Measurements from ENCODE around the gene ZNF425. TPM values are rescaled to one million over a fixed set of nuclear protein-coding genes. Genes with fewer than 3 reads are reported as not detected.
"Not testable (repeated sequence)": the region's sequence is repeated elsewhere in the genome, so short reads cannot be mapped to it uniquely, and the experiment has no call there.

ZNF425 gene
- total RNA-seq, 2 experiments from 2014 or later, result 0.57 TPM

- H3K36me3 Mint-ChIP-seq (ENCODE audit: low read depth), result peaks cover 3% of the 10 kb centered on the region
- H3K4me1 Mint-ChIP-seq (ENCODE audit: low read depth), result peaks cover 5% of the 10 kb centered on the region
- intact Hi-C loops (cut with micrococcal nuclease), result loop anchor here (5.0 kb wide), 1 partner anchor 806 kb away; no protein-coding TSS in a partner anchor
- DNase-seq, result peak; percentile 26
- H3K27me3 Mint-ChIP-seq (ENCODE audit: low read depth), result no peaks in the 10 kb centered on the region
- H3K9me3 Mint-ChIP-seq, result no peaks in the 10 kb centered on the region
- H3K4me3 Mint-ChIP-seq, result no peak overlapping the region
- CTCF ChIA-PET, result interaction anchor here (0.6 to 2.0 kb wide), 4 partner anchors 11 to 62 kb away, joined by 3 to 7 read pairs (median 4); no protein-coding TSS in a partner anchor
- H3K27ac Mint-ChIP-seq, result no peak overlapping the region
Observed at GRCh38 chr7:149067869-149068268, 58.3 kb downstream of the ZNF425 start.

- H3K4me3 Mint-ChIP-seq, result no peak overlapping the region
- peaks cover 8% of the 10 kb centered on the region for H3K4me1 Mint-ChIP-seq (ENCODE audit: low read depth)
- CTCF ChIA-PET, result no interaction called here
- H3K9me3 Mint-ChIP-seq, result no peaks in the 10 kb centered on the region
- no peaks in the 10 kb centered on the region for H3K27me3 Mint-ChIP-seq (ENCODE audit: low read depth)
- intact Hi-C loops (cut with micrococcal nuclease), result no loop called here
- DNase-seq, result no peak
- peaks cover 2% of the 10 kb centered on the region for H3K36me3 Mint-ChIP-seq (ENCODE audit: low read depth)
- no peak overlapping the region for H3K27ac Mint-ChIP-seq
Observed at GRCh38 chr7:149063476-149063875, 62.6 kb downstream of the ZNF425 start.

- intact Hi-C loops (cut with micrococcal nuclease); H3K9me3 Mint-ChIP-seq; H3K27me3 Mint-ChIP-seq (ENCODE audit: low read depth); H3K4me3 Mint-ChIP-seq; H3K27ac Mint-ChIP-seq; DNase-seq; H3K36me3 Mint-ChIP-seq (ENCODE audit: low read depth); H3K4me1 Mint-ChIP-seq (ENCODE audit: low read depth): not testable (repeated sequence)
- CTCF ChIA-PET, result interaction anchor here (0.6 kb wide), 1 partner anchor 681 kb away, joined by 3 read pairs; no protein-coding TSS in a partner anchor
Observed at GRCh38 chr7:149062217-149062899, 63.8 kb downstream of the ZNF425 start.

GRCh38 chr7:149060156-149060555 lies 66.0 kb downstream of the ZNF425 start:
- DNase-seq, result no peak
- Mint-ChIP-seq H3K27ac (no peak overlapping the region), H3K9me3 (no peaks in the 10 kb centered on the region), H3K27me3 (ENCODE audit: low read depth) (no peaks in the 10 kb centered on the region), H3K4me3 (no peak overlapping the region), H3K4me1 (ENCODE audit: low read depth) (peaks cover 6% of the 10 kb centered on the region), H3K36me3 (ENCODE audit: low read depth) (no peaks in the 10 kb centered on the region)
- intact Hi-C loops (cut with micrococcal nuclease), result no loop called here
- CTCF ChIA-PET, result interaction anchor here (1.1 kb wide), 1 partner anchor 55 kb away, joined by 3 read pairs; no protein-coding TSS in a partner anchor

GRCh38 chr7:149053885-149054284 lies 72.2 kb downstream of the ZNF425 start:
- no peak for DNase-seq
- Mint-ChIP-seq H3K36me3 (ENCODE audit: low read depth) (no peaks in the 10 kb centered on the region), H3K9me3 (no peaks in the 10 kb centered on the region), H3K4me3 (no peak overlapping the region), H3K4me1 (ENCODE audit: low read depth) (no peaks in the 10 kb centered on the region), H3K27ac (no peak overlapping the region), H3K27me3 (ENCODE audit: low read depth) (no peaks in the 10 kb centered on the region)
- intact Hi-C loops (cut with micrococcal nuclease), result no loop called here
- CTCF ChIA-PET, result interaction anchor here (0.6 to 0.7 kb wide), 2 partner anchors 90 to 320 kb away, joined by 3 read pairs; no protein-coding TSS in a partner anchor

- H3K27me3 Mint-ChIP-seq (ENCODE audit: low read depth), result no peaks in the 10 kb centered on the region
- CTCF ChIA-PET, result no interaction called here
- intact Hi-C loops (cut with micrococcal nuclease), result no loop called here
- no peaks in the 10 kb centered on the region for H3K36me3 Mint-ChIP-seq (ENCODE audit: low read depth)
- H3K4me1 Mint-ChIP-seq (ENCODE audit: low read depth), result no peaks in the 10 kb centered on the region
- H3K27ac Mint-ChIP-seq, result no peak overlapping the region
- no peak overlapping the region for H3K4me3 Mint-ChIP-seq
- no peak for DNase-seq
- H3K9me3 Mint-ChIP-seq, result no peaks in the 10 kb centered on the region
Observed at GRCh38 chr7:149053384-149053783, 72.7 kb downstream of the ZNF425 start.

Other genes starting within 250 kb of the ZNF425 start
- gene EZH2, start 242.0 kb downstream of the ZNF425 start, total RNA-seq, result 100 to 1,000 TPM; 132 to 133 TPM
- 10 to 100 TPM; 80.2 to 82.8 TPM for gene PDIA4, start 97.8 kb downstream of the ZNF425 start, total RNA-seq
- gene ZNF786, start 35.6 kb downstream of the ZNF425 start, total RNA-seq, result 1 to 10 TPM; 2.1 to 2.2 TPM
- 1 to 10 TPM; 4.3 to 5.0 TPM for gene ZNF398, start 21.1 kb upstream of the ZNF425 start, total RNA-seq
- 10 to 100 TPM; 21.6 to 22.0 TPM for gene ZNF282, start 69.2 kb upstream of the ZNF425 start, total RNA-seq
- gene ZNF212, start 113.3 kb upstream of the ZNF425 start, total RNA-seq, result 10 to 100 TPM in 1 of 2 experiments, 1 to 10 TPM in 1; 9.0 to 10.4 TPM
- 1 to 10 TPM; 6.8 to 7.1 TPM for gene ZNF783, start 135.9 kb upstream of the ZNF425 start, total RNA-seq